GM21576 (cell line): ENCODE results near the gene SMC3.
"Not testable (repeated sequence)": the region's sequence is repeated elsewhere in the genome, so short reads cannot be mapped to it uniquely, and the experiment has no call there.

Experiments used
- ATAC-seq: cut with Tn5 transposase; IDR thresholded peaks from one replicate; pipeline ENCODE4 v1.9.1; 2021; ENCODE audit warnings: mild to moderate bottlenecking, moderate library complexity; ENCODE audit not compliant: unreplicated experiment

Gene SMC3

DNA sequence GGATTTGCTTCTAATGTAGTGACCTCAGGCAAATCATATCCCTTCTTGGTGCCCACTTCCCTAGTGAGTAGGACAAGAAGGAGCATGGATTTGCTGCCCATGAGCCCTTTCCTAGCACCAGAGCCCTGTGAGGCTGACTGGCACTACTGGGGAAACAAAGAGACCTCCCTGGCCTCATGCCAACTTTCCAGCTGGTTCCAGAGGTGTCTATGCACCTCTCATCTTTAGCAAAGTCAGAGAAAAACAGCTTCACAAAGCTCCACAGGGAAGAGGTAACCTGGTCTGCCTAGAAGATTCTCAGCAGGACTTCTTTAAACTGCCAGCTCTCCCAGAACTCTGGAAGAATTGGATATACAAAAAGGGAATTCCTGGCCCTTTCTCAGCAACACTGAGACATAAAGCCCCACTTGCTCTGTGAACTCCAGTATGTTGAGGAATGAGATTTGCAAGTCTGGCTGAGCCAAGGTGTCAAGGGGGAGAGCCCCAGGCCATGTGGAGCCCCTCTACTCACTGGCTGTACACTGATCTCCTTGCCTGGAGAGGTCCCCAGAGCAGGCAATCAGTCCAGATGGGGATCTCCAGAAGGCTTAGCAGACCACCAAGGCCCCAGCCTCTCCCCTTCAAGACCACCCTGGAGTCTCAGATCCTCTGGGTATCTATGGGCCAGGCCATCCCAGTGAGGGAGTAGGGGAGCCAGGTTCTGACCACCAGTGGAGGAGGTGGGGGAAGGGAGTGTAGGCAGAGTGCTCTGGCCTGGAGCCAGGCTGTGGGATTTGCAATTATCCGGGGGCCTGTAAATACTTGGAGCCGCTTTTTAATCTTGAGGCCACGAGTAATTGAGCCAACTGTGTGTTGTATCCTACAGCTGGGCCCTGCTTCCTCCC, 52.3 kb downstream of the SMC3 start:
- ATAC-seq = no peak

DNA sequence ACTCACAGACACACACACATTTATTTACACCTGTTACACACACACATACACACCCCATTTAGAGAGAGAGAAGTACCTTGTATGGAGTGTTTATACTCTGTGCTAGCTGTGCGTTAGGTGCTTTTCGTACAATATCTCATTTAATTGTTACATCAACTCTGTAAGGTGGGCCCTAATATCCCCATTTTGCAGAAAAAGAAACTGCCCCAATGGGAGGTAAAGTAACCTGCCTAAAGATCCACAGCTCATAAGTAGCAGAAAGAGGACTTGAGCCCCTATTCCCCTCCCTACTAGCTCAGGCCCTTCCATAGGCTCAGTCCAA, 52.9 kb downstream of the SMC3 start:
- no peak for ATAC-seq

DNA sequence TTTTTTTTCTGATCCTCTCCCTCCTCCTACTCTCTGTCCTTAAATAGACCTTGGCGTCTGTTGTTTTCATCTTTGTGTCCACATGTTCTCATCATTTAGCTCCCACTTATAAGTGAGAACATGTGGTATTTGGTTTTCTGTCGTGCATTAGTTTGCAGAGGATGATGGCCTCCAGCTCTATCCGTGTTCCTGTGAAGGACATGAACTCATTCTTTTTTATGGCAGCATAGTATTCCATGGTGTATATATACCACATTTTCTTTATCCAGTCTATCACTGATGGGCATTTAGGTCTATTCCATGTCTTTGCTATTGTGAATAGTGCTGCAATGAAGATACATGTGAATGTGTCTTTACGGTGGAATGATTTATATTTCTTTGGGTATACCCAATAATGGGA, 55.8 kb downstream of the SMC3 start:
- ATAC-seq = not testable (repeated sequence)

DNA sequence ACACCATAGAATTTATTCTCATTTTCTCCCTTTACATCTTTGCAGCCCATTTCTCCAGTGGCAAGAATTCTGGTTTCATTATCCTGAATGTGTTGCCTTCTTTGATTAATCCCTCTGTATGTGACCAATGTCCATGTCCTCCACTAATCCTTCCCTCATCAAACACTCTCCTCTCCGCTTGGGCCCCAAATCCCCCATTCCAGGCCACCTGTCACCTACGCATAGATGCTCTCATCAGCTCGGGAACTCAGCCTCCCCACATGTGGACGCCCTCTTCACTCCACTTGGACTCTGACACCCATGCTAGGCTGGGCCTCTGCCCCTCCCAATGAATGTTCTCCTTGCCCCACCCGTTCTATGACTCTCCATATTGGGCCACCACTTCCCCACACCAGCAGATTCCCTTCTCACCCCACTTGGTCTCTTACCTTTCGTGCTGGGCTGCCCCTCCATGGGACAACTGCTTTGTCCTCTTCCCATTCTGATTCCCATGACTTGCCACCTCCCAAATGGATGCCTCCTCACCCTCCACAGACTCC, 57.9 kb downstream of the SMC3 start:
- no peak for ATAC-seq

DNA sequence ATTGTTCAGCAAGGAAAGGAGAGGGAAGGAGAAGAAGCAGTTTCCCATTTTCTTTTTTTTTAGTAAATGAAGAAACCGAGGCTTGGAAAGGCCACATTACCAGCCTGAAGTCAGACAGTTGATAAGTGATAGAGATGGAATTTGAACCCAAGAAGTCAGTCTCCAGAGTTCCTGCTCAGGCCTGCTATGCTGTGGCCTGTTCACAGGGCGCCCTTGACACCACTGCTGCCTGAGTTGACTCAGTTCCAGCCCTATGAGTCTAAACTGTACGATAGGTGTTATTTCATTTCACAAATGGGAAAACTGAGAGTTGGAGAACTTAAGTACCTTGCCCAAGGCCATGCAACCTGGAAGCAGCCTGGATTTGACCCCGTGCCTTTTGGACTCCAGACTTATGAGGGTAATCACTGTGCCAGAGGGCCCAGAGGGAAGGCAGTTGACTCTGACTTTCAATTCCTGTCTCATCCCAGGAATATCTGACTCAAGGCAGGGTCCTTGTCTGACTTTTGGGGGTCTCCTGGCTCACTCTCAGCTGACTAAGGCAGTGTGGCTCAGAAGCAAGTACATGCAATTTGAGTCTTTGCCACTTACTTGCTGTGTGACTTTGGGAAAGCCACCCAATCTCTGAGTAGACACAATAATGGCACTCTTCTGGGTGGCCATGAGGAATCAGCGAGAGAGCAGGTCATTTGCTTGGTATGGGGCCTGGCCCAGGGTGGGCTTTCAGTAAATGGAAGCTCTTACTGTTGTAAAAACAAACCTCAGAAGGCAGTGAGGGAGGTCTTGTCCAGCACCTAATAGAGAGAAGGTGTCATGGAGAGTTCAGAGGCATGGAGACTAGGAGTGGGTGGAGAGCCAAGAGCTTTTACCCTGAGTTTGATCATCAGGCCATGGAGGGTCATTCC, 58.7 kb downstream of the SMC3 start:
- no peak for ATAC-seq

DNA sequence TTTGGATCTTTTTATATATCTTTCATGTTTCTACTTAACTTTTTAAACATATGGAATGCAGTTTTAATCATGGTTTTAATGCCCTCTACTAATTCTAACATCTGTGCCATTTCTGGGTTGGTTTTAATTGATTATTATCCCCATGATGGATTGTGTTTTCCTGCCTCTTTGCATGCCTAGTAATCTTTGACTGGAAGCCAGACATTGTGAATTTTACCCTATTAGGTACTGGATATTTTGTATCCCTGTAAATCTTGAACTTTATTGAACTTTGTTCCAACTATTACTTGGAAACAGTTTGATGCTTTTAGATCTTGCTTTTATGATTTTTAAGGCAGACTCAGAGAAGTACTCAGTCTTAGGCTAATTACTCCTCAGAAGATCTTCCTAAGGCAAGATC, 60.7 kb downstream of the SMC3 start:
- ATAC-seq = no peak

DNA sequence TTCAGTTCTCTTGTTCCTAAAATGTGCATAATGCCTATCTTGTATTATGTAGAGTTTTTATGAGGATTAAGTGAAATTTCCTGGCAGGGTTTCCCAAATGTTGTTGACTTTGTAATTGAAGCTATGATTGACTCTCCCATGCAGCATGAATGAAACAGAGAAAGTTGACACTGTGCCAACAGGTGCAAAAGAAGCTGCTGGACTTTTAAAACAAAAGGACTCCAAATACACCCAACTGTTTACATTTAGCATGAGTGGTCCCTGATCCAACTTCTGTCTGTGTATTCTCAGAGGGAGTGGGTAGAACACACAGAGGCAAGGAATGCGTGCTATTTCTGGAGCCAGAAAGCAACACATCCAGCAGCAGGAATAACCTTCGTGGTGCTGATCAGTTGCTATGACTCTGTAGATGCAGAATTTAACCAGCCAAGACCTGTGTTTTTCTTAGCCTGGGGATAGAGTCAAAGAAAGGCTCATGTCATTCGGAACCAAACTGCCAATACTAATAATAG, 62.2 kb downstream of the SMC3 start:
- no peak for ATAC-seq

DNA sequence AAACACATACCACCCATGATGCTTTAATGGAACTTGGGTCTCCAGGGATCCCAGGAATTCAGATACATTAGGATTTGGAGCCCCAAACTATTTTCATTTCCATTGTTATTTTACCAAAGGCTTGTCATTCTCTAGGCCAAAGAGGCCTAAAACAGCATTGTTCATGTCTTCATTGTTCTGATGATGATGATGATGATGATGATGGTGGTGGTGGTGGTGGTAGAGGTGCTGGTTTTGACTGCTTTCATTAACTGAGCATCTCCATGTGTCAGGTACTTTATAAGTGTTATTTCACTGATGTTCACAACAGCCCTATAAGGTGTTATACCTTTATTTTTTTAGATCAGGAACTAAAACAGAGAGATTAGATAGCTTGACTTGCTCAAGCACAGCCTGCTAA, 64.4 kb downstream of the SMC3 start:
- no peak for ATAC-seq

DNA sequence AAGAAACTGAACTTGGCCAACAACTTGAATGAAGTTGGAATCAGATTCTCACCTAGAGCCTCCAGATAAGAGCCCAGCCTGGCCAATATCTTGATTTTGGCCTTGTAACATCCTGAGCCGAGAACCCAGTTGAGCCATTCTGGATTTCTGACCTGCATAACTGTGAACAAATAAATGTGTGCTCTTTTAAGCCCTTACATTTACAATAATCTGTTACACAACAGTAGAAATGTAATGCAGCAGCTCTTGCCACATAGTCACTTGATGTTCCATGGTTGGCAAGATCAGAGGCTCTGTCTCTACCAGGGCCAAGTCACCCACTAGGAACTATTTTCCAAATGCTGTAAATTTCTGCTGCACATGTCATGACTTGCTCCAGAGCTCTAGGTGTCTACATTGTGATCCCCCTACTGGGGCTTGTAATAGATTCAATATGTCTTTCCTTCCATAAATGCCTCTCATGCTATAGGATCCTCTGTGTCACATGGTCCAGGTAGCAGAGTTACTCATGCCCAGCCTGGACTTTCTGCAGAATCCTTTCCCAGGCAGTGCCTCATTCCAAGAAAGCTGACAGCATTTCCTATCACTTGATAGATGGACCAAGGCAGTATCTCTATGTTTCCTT, 65.2 kb downstream of the SMC3 start:
- ATAC-seq = no peak

DNA sequence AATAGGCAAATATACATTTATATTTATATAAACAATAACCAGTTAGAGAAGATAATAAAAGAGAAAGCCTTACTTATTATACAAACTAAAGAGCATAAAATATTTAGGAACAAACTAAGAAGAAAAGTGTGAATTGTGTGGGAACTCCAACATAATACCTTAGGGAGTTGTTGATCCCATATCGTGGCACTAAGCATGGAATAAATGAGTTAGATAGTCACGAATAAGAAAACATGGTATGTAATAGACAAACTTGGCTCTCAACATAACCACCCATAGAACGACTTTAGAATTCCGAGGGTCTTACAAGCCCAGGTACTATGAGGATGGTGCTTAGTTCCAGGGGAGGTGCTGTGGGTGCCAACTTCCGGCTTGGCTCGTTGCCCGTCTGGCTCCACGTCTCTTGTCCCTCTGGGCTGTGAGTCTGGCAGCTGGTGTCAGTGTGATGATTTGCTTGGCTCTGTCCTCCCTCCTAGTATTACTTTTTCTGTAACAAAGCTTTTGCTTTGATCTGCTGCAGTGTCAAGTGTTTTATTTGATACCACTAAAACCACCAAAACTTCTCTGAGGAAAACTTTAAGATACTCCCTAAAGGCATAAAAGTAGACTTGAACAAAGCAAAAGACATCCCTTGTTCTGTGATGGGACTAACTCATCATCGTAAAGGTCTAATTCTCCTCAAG, 67.2 kb downstream of the SMC3 start:
- ATAC-seq = no peak

DNA sequence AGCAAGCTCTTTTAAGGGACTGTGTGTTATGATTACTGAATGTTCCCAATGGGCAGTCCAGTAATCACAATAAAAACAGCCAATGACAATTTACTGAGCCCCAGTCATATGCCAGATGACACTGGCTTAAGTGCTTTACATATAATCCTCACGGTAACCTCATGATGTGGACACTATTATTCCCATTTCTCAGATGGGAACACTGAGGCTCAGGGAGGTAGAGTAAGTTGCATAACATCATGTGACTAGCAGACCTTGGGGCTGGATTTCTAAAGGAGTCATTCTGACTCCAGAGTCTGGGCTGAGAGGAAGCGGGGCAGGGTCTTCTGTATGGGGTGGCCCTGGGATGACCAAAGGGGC, 69.1 kb downstream of the SMC3 start:
- no peak for ATAC-seq

DNA sequence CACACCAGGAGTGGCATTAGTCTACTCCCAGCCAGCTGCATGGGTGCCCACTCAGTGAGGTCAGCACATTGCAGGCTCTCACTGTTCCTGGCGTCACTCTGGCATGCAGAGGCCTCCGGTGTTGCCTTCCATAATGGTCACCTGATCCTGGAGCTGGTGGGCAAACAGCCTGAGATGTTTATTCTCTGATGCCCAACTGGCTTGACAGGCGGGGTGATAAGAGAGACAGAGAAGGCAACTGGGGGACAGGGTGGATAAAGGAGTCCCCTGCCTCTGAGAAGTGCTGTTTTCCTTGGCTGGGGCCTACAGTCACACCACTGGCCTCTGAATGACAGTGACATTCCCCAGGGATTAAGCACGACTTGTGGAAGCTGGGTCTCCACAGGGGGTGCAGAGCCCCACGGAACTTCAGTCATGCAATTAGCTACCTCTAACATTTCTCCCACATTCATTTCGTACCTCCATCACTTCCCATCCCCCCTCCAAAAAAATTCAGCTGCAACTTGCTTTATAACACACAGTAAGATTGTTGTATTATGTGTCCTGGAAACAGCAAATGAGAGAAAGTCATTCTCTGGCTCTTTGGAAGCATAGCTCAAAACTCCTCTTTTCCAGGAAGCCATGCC, 69.5 kb downstream of the SMC3 start:
- no peak for ATAC-seq

DNA sequence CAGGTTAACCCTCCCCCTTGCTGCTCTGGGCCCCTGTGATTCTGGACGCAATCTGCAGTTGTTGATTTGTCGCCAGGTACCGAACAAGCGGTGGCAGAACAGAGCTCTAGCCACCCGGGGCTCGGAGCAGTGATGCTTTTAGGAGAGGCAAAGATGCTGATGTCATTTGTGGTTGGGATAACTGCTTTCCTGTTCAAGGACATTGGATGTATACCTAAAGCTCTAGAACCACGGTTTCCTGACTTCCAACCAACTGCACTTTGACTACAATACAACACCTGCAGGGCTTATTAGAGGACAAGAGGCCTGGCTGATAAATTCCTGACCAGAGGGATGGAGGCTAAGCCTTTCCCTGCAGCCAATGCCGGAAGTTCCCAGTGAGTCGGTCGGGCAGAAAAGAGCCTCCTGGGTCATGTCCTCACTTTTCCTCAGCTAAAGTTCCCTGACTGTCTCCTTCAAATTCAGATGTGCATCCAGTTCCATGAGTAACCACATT, 70.1 kb downstream of the SMC3 start:
- no peak for ATAC-seq

DNA sequence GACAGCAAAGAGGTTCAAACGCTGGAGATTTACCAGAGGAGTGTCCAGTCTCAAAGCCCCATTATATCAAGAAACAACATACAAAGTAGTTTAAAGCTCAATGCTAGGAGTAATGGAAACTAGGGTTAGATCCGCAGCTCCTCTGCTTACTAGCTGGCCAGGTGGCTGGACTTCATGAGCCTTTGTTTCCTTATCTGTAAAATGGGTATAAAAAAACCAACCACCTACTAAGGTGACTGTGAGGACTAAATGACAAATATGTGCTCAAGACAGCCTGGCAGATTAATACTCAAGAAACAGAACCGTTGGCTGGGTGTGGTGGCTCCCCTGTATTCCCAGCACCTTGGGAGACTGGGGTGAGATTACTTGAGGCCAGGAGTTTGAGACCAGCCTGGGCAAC, 70.8 kb downstream of the SMC3 start:
- ATAC-seq = no peak

DNA sequence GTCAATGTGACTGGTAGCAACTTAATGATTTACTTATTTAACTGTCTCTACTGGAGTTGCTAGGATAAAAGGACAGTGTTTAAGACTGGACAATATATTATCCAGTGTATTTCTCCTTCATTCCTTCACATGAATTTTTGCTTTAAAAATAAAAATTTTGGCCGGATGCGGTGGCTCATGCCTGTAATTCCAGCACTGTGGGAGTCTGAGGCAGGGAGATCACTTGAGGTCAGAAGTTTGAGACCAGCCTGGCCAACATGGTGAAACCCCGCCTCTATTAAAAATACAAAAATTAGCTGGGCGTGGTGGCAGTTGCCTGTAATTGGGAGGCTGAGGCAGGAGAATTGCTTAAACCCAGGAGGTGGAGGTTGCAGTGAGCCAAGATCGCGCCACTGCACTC, 71.6 kb downstream of the SMC3 start:
- ATAC-seq = not testable (repeated sequence)

DNA sequence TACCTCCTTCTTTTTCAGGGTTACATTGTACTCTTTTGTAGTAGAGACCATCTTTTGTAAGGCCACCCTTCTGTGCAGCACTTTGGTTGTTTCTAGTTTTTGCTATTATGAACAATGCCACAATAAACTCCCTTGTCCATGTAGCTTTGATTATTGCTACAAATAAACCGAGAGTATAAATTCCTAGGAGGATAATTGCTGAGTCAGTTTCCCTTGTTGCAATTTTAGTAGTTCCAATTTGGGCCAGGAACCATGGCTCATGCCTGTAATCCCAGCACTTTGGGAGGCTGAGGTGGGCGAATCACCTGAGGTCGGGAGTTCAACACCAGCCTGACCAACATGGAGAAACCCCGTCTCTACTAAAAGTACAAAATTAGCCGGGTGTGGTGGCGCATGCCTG, 72.4 kb downstream of the SMC3 start:
- not testable (repeated sequence) for ATAC-seq

DNA sequence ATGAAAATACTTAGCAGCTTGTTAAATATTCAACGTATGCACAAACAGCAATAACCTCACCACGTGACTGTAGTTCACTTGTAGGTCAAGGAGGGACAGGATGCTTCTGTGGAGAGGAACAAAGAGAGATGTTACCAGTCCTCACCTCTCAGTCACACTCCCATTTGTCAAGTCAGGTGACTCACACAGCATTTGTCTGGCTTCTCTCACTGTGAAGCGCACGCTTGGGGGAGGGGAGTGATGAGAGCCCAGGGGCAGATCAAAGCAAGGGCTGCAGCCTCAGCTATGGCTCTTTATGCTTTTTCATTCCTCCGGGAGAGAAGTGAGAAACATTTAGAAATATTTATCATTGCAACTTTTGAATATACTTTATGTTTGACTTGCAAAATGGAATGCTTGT, 73.8 kb downstream of the SMC3 start:
- ATAC-seq = peak; percentile 43

DNA sequence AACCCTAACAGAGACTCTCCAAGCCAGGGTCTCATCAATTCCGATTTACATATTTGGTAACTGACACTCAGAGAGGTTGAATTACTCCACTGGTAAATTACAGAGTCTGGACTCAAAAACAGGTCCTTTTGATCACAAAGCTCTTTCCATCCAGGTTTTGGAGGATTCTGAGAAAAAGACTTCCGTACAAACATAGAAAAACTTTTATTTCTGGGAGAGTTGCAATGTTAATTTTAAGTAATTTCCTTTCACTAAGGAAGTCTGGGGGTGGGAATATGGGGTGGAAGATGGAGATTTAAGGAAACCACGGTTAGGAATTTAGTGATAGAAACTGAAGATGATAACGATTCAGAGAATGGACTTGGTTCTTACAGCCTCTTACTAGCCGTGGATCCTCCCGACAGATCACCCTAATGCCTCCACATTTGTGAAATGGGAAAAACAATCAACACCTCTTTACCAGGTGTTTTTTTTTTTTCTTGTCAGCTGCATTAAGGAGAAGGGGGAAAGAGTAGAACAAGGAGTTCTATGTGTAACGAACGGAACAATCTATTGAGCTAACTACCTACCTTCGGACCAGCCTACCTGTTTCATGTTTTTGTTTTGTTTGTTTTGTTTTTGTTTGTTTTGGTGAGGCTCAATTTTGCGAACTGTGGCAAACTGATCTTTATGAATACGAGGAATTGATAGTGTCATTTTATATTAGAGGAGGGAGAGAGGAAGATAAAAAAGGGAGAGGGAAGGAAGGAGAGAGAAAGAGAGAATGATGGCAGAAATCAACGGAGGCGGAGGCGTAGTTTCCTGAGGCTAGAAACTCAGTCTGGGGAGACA, 74.9 kb downstream of the SMC3 start:
- no peak for ATAC-seq

DNA sequence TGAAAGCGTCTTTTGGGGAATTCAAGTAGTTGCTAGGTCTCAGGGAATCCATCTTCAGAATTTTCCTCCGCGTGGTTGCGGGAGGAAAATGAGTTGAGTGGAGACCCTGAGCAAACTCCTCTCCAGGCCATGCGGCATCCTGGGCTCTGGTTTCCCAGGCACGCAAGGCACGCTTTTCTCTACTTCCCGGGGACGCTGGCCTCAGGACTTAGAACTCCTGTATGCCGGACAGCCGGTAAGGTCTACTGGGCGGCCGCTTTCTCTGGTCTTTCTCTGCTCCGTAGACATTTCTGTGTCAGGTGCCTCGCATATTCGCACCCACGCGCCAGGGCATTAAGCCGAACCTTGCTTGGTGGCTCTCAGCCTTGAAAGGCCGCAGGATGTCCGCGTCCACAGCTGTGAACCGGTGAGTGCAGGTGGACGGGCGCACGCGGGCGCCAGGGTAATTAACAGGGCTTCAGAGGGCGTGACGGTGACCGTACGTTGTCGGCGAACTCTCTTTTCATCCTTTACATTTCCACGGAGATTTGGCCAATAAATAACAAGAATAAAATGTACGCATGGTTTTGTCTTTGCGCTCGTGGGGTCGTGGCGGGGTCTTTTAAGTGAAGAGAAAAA, 75.6 kb downstream of the SMC3 start:
- ATAC-seq = no peak
